Renal cortex interstitium (tissue), 11 donors: ENCODE results near the gene NMNAT2. TPM values are rescaled to one million over a fixed set of nuclear protein-coding genes. Genes with fewer than 3 reads are reported as not detected.
"Not testable (repeated sequence)": the region's sequence is repeated elsewhere in the genome, so short reads cannot be mapped to it uniquely, and the experiment has no call there.

Experiments
- DNase-seq, 11 donors: peaks; one replicate each; pipeline ENCODE4 v3.0.0-alpha.2; 2013; ENCODE audit warnings: low read depth in 9 of 11, low spot score in 4 of 11; ENCODE audit errors: extremely low read depth in 1 of 11
- polyA plus RNA-seq, 3 donors: library from polyadenylated mRNA; unstranded; fragments of 120-200 nt; gene quantifications; one replicate each; pipeline ENCODE4 v1.2.1, GENCODE V29; 2013; ENCODE audit not compliant: insufficient read length in 3 of 3

Gene NMNAT2
- polyA plus RNA-seq, 3 donors: 3.6 to 4.1 (median 4.1) TPM

- peak; percentile 71 to 93 (median 88) for DNase-seq
These were observed 136.6 kb downstream of the NMNAT2 start for GRCh38 chr1:183281553-183282091.

DNA sequence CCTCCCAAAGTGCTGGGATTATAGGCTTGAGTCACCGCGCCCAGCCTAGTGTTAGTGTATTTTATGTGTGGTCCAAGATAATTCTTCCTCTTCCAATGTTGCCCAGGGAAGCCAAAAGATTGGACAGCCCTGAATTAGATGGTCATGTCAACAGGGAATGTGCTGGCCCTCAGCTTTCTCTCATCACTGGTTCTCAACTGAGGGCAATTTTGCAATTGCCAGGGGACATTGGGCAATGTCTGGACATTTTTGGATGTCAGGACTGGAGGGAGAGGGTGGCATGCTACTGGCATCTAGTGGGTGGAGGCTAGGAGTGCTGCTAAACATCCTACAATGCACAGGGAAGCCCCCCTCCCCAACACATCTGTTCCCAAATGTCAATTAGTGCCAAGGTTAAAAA is 137.1 kb downstream of the NMNAT2 start:
- DNase-seq: no peak

GRCh38 chr1:183279835-183280234 is 138.3 kb downstream of the NMNAT2 start:
- DNase-seq: no peak

- DNase-seq: no peak
These were observed 139.2 kb downstream of the NMNAT2 start for GRCh38 chr1:183278739-183279591.

DNA sequence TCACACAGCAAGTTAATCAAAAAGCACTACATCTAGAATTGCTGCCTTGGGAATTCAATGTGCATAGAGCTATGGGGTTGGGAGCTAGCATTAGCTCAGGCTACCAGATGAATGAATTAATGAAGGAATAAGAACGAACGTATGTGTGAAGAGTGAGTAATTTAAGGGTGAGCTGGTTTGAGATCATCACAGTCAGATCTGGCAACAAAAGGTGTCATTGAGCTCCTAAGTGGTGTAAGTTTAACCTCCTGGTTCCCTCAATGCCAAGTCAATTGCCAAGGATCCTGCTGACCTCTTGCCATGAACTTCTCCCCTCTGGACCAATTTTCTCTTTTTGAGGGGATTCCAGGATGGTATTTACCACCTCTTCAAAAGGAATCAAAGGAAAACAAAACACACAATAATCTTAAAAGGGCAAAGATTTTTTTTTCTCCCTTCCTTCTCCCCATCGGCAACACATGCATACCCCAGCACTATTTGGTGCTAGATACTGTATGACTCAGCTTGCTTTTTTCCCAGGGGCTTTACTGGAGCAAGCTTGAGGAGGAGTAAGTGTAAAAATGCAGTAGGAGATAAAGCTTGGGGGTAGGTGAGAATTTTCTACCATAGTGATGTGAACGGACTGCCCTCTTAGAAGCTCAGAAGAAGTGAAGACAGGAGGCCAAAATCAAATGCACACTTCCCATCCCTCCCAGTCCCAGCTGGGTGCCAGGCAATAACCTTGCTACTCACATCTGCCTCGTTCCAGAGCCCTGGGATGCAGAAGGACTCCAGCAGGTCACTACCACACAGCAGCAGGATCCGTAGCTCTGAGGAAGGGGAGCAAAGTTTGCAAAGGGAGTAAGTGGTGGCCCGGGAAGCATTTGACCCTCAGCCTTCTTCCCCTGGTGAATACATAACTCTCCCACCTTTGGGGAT is 140.1 kb downstream of the NMNAT2 start:
- DNase-seq: no peak

DNA sequence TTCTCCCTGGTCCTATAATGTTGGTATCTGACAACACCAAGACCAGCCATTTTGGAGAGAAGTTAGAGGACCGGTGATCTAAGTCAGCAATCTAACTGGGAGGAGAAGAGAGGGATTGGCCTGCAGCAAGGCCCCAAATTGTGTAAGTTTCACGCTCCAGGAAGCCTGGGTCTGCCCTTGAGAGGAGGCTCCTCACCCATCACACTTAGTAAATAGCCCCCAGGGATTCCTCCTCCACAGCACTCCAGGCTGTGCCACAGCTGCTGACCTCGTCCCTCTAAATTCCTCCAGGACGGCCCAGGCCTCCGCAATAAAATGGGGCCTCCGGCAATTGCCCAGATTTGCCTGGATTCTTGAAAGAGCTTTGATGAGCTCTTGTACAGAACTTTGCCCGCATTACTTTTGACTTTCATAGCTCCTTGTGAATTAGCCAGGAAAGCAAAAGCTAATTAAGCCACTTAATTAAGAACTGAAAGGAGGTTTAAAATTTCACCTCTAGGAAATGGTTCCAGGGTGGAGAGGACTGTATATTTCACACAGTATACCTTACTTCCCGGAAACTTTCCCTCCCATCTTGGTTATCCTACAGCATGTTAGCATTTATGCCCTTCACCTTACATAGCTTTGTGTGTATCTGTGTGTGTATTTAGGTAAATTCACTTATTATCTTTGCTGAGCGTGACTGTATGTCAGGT is 141.6 kb downstream of the NMNAT2 start:
- DNase-seq: no peak

DNA sequence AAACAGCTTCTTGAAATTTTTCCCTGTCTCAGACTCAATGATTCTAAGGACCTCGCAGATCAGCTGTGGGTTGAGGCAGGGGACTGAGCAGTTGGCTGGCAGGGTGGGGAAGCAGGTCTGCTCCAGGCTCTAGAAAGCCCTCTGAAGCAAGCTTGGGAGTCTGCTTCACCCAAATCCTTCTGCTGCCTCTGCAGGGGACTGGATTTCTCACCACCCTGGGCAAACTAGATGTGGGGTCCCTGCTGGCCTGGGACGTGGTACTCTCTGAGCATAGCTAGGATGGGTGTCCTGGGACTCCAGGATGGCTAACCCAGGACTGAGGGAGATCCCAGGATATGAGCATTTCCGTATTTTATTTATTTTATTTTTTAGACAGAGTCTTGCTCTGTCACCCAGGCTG is 142.9 kb downstream of the NMNAT2 start:
- no peak for DNase-seq

DNA sequence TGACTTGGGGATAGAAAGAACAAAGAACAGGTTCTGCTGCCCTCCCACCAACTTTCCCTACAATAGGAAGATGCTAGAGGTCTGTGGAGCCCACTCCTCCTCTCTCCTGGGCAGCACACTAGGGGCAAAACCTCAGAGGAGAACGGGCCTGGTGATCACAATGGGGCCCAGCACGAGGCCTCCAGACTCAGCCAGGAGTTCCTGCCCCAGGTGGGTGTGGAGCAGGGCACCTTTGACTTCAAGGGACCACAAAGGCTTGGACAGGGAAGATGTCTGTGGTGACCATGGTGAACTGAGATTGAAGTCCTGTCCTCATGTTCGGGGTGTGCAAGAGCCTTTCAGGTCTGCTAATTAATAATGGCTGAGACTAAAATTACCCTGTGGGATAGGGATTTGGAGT is 143.3 kb downstream of the NMNAT2 start:
- no peak for DNase-seq

DNA sequence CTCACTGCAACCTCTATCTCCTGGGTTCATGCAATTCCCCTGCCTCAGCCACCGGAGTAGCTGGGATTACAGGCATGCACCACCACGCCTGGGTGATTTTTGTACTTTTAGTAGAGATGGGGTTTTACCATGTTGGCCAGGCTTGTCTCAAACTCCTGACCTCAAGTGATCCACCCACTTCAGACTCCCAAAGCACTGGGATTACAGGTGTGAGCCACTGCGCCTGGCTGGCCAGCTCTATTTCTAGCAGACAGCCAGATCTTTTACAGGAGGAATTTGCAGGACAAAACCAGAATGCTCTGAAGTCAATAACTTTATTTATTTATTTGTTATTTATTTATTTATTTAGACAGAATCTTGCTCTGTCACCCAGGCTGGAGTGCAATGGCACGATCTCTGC is 144.2 kb downstream of the NMNAT2 start:
- not testable (repeated sequence) for DNase-seq

DNA sequence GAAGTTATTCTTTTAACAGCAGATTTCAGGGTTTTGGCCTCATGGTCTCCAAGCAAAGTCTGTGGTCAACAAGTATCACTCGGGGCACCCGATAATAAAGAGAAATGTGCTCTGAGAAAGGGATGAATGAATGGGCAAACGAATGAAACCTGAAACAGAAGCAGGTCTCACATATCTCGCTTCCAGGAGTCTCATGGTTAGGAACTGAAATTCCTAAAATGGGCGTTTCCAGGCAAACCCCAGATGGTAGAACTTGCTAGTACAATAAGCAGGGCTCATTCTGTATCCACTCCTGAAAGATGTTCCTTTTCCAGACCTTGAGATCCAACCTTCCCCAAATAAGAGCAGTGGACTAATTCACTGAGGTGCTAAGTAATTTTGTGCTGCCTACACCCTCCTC is 144.9 kb downstream of the NMNAT2 start:
- no peak for DNase-seq

- DNase-seq: no peak
These were observed 145.8 kb downstream of the NMNAT2 start for GRCh38 chr1:183272390-183272848.

GRCh38 chr1:183270541-183271141 is 147.5 kb downstream of the NMNAT2 start:
- DNase-seq: no peak

- no peak for DNase-seq
These were observed 150.3 kb downstream of the NMNAT2 start for GRCh38 chr1:183267646-183268431.

- DNase-seq: no peak
These were observed 154.1 kb downstream of the NMNAT2 start for GRCh38 chr1:183263886-183264602.

- DNase-seq: no peak
These were observed 155.5 kb downstream of the NMNAT2 start for GRCh38 chr1:183262628-183263200.

DNA sequence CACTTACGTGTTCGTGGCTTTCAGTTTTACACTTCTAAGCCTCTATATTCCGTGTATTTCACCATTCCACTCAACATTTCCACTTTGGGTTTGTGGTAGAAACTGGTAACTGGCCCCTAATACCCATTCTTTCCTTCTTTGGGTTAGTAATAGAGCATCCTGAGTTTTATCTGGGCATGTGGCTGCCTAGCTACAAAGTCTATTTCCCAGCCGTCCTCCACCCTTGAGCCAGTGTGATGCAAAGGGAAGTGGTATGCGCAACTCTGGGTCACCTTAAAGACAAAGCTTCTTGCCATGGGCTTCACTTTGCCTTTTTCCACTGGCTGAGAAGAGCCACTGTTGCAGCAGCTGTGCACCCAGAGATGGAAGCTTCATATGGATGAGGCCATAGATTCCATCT is 158.3 kb downstream of the NMNAT2 start:
- DNase-seq: no peak

GRCh38 chr1:183255073-183255472 is 163.1 kb downstream of the NMNAT2 start:
- DNase-seq: no peak
